ENCODE data around the gene KCNN3.
A peak's percentile ranks its signal among the peaks of the same experiment; 100 is the strongest.

The KCNN3 gene

GRCh38 chr1:154735061-154735803 lies 134.8 kb downstream of the KCNN3 start:
- no peak overlapping the region for H3K4me3 ChIP-seq (ENCODE audit: low read depth, low read length)
- DNase-seq (ENCODE audit: low read depth): no peak
- TF ChIP-seq, protein P1, sequence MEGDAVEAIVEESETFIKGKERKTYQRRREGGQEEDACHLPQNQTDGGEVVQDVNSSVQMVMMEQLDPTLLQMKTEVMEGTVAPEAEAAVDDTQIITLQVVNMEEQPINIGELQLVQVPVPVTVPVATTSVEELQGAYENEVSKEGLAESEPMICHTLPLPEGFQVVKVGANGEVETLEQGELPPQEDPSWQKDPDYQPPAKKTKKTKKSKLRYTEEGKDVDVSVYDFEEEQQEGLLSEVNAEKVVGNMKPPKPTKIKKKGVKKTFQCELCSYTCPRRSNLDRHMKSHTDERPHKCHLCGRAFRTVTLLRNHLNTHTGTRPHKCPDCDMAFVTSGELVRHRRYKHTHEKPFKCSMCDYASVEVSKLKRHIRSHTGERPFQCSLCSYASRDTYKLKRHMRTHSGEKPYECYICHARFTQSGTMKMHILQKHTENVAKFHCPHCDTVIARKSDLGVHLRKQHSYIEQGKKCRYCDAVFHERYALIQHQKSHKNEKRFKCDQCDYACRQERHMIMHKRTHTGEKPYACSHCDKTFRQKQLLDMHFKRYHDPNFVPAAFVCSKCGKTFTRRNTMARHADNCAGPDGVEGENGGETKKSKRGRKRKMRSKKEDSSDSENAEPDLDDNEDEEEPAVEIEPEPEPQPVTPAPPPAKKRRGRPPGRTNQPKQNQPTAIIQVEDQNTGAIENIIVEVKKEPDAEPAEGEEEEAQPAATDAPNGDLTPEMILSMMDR (IDR thresholded peaks at IDR 0.05; ENCODE audit: insufficient read depth, low read depth, low read length, missing control alignments): no peak

GRCh38 chr1:154733621-154734020 lies 136.5 kb downstream of the KCNN3 start:
- TF ChIP-seq, protein P1 (IDR thresholded peaks at IDR 0.05; ENCODE audit: insufficient read depth, low read depth, low read length, missing control alignments): no peak
- no peak overlapping the region for H3K4me3 ChIP-seq (ENCODE audit: low read depth, low read length)
- DNase-seq (ENCODE audit: low read depth): no peak

- H3K4me3 ChIP-seq (ENCODE audit: low read depth, low read length): no peak overlapping the region
- no peak for DNase-seq (ENCODE audit: low read depth)
- TF ChIP-seq, protein P1 (IDR thresholded peaks at IDR 0.05; ENCODE audit: insufficient read depth, low read depth, low read length, missing control alignments): no peak
These were observed 139.0 kb downstream of the KCNN3 start for GRCh38 chr1:154730986-154731489.

- TF ChIP-seq, protein P1 (IDR thresholded peaks at IDR 0.05; ENCODE audit: insufficient read depth, low read depth, low read length, missing control alignments): no peak
- DNase-seq (ENCODE audit: low read depth): no peak
- no peak overlapping the region for H3K4me3 ChIP-seq (ENCODE audit: low read depth, low read length)
These were observed 139.8 kb downstream of the KCNN3 start for GRCh38 chr1:154730259-154730658.

DNA sequence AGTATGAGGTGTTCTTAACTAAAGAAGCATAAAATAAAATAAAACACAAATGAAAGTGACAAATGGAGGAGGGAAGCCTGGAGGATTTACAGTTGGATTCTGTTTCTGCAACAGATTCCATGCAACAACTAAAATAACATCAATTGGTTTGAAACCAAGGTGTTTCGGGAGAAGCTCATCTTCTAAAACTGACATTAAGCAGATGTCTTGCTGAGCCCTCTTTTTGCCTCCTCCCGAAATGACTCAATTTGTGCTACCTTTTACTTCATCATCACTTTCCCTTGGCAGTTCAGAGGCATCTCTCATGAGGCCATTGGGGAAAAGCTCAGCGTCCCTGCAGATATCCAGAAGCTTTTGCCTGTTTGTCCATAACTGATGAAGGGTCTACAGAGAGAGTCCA lies 140.5 kb downstream of the KCNN3 start:
- DNase-seq (ENCODE audit: low read depth): peak; percentile 29
- no peak overlapping the region for H3K4me3 ChIP-seq (ENCODE audit: low read depth, low read length)

DNA sequence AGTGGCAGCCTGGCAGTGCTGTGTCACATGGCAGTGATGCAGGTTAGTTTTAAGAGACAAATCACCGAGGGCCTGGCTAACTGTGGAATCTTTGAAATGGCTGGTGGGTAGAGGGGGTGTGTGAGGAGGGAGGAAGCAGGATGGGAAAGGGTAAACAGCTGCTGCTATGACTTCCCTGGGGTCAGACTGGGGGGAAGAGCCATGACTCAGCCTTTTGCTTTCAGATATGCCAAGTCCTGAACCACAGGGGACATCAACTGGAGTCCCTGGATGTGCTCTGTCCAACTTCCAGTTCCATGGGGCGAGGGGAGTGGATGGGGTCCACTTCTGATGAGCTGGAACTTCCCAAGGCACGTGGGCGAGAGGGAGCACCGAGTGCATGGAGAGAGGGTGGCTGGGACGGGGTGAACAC lies 141.0 kb downstream of the KCNN3 start:
- no peak overlapping the region for H3K4me3 ChIP-seq (ENCODE audit: low read depth, low read length)
- DNase-seq (ENCODE audit: low read depth): no peak
- TF ChIP-seq, protein P1 (IDR thresholded peaks at IDR 0.05; ENCODE audit: insufficient read depth, low read depth, low read length, missing control alignments): no peak

More for the DNA sequence above, 140.5 kb downstream of the KCNN3 start:
- TF ChIP-seq, protein P1 (IDR thresholded peaks at IDR 0.05; ENCODE audit: insufficient read depth, low read depth, low read length, missing control alignments): no peak
